ENCODE measurements around the gene HINT2.

DNA sequence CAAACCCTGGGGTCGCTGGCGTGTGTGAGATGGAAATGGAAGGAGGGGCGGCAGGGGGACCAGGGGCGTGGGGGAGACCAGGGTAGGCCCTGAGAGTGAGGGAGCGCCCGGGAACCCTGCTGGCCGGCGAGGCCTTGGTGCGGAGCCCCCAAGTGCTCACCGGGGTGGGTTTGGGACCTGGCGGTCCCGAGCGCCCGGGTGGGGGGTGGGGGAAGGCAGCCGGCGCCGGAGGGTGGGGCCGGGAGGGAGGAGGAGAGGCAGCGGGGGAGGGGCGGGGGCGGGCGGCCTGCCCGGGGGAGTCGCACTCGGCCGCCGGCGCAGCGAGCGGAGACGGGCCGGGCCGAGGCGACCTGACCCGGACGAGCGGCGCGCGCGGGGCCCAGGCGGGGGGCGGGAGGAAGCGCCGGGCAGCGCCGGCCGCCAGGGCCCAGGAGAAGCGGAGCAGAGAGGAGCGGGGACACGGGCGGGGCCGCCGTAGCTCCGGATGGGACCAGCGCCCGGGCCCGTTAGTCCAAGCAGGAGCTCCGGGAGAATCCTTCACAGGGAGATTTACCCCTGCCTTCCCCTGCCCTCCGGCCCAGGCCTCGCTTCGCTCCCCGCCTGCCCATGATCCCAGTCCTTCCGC lies 23.4 kb downstream of the HINT2 start, which contains the start of gene NPR2:
- TF ChIP-seq POLR2A (IDR thresholded peaks at IDR 0.05) = no peak
- TF ChIP-seq, protein P1, sequence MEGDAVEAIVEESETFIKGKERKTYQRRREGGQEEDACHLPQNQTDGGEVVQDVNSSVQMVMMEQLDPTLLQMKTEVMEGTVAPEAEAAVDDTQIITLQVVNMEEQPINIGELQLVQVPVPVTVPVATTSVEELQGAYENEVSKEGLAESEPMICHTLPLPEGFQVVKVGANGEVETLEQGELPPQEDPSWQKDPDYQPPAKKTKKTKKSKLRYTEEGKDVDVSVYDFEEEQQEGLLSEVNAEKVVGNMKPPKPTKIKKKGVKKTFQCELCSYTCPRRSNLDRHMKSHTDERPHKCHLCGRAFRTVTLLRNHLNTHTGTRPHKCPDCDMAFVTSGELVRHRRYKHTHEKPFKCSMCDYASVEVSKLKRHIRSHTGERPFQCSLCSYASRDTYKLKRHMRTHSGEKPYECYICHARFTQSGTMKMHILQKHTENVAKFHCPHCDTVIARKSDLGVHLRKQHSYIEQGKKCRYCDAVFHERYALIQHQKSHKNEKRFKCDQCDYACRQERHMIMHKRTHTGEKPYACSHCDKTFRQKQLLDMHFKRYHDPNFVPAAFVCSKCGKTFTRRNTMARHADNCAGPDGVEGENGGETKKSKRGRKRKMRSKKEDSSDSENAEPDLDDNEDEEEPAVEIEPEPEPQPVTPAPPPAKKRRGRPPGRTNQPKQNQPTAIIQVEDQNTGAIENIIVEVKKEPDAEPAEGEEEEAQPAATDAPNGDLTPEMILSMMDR (IDR thresholded peaks at IDR 0.05) = no peak

All from upper lobe of left lung (tissue), 4 donors.